ENCODE results near the gene LTB4R. TPM values are rescaled to one million over a fixed set of nuclear protein-coding genes. Genes with fewer than 3 reads are reported as not detected.

LTB4R gene
- total and polyA plus RNA-seq, 9 of the 15 experiments (the other 6 are each of a cell fraction or from before 2014, with no cell fraction given) = 0.38 to 10.5 (median 2.8) TPM

GRCh38 chr14:24363401-24363800 is 52.1 kb downstream of the LTB4R start (continued):
- TF ChIP-seq MGA (IDR thresholded peaks at IDR 0.05) (no peak), ZNF316 (IDR thresholded peaks at IDR 0.05) (no peak), KAT2B (IDR thresholded peaks at IDR 0.05; ENCODE audit: low read depth, low read length) (no peak), ZNF436 (CRISPR knock-in tag; IDR thresholded peaks at IDR 0.05) (no peak), PHF8 (IDR thresholded peaks at IDR 0.05; ENCODE audit: borderline replicate concordance, low read length) (no peak), BACH1 (tag; IDR thresholded peaks at IDR 0.05) (no peak)

All from K562 (cell line).